8988T (cell line): ENCODE measurements around the gene SPATS2L.

Source experiments
- DNase-seq: peaks from one replicate; pipeline ENCODE4 v3.0.0; 2011

The SPATS2L gene

DNA sequence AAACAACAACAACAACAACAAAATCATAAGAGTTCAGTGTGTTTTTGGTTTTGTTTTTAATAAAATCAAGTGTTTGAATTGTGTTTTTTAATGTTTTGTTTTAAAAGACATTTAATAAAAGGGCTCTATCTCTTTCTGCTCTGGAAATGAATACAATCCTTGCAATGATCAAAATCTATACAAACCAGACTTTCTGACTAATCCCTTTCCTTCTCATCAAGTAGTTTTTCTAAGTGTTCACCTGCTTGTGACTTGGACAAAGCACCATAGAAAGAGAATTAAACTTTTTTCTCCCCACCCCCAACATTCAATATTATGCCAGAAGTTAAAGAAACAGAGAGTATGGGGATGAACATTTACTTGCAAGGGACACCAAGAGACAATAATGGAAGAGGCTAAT, 142.0 kb downstream of the SPATS2L start:
- no peak for DNase-seq

- DNase-seq: no peak
These were observed 142.7 kb downstream of the SPATS2L start for GRCh38 chr2:200449149-200449548.

DNA sequence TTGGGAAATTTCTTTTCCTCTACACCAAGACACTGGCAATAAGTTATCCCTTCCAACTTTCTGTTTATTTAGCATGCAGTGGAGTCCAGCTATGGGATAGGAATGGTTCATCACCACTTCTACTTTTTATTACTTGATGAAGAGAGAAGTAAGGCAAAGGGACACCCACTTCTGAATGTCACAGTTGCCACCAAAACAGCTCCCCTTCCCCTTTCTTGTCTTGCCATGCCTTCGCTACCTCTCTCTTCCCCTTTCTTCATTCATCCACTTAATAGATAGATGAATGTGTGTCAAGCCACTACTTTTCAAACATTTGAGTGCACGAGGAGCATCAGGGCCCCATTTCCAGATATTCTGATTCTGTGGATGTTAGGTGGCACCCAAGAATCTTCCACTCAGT, 143.8 kb downstream of the SPATS2L start:
- DNase-seq: no peak

DNA sequence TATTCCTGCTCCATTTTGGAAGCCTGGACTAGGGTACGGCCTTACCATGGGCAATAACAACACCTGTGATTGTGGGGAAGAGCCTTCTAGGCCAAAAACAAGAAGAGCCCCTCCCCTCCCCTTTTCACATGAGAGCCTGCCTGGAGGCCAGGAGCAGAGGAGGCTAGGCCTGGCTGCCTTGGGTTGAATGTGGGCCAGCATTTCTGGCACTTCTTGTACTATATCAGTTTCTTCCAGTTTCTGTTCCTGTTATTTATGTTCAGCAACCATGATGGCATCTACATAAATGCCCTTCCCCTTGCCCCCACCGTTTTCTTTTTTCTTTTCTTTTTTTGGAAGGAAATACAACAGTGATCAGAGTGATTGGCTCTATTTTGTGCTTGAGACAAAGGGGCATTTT, 145.0 kb downstream of the SPATS2L start:
- DNase-seq: no peak

- no peak for DNase-seq
These were observed 145.9 kb downstream of the SPATS2L start for GRCh38 chr2:200452377-200452776.

- no peak for DNase-seq
These were observed 146.8 kb downstream of the SPATS2L start for GRCh38 chr2:200453142-200453852.

- no peak for DNase-seq
These were observed 147.5 kb downstream of the SPATS2L start for GRCh38 chr2:200453853-200454534.

- DNase-seq: no peak
These were observed 148.7 kb downstream of the SPATS2L start for GRCh38 chr2:200454927-200455801.

DNA sequence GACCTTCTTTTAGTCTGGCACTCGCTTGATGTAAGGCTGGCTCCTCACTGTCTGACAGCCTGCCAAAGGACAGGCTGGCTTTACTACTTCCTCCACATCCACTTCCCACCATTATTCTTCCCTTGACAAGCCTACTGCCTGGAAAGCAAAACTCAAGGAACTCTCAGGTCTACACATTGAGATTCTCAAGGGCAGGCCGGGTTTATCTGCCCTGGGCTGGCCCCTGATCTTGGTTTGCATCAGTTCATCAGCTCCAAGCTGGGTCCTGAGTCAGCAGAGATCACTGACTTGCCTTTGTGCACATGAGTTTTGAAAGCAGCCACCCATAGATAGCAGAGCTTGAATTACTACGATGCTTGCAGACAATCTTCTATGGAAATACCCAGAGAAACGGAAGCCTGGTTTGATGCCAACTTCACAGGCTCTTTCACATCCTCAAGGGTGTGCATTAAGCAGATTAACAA, 149.5 kb downstream of the SPATS2L start:
- no peak for DNase-seq

DNA sequence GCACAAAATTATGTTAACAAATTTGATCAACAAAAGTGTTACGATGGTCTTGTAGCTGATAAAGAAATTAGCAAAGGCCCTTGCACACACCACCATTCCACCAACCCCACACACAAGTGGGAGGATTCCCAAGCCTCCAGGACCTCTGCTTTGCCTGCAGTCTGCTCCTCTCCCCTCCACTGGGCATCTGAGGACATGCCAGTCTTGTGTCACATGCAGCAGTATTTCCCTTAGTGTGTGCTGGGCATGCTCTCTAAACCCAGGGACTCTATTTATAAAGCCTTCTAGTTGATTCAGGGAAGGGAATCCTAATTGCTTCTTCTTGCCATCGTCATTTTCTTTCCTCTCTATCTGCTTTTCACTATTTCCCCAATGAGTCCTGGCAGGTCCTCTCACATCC, 150.1 kb downstream of the SPATS2L start:
- no peak for DNase-seq

- no peak for DNase-seq
These were observed 152.6 kb downstream of the SPATS2L start for GRCh38 chr2:200459101-200459500.

DNA sequence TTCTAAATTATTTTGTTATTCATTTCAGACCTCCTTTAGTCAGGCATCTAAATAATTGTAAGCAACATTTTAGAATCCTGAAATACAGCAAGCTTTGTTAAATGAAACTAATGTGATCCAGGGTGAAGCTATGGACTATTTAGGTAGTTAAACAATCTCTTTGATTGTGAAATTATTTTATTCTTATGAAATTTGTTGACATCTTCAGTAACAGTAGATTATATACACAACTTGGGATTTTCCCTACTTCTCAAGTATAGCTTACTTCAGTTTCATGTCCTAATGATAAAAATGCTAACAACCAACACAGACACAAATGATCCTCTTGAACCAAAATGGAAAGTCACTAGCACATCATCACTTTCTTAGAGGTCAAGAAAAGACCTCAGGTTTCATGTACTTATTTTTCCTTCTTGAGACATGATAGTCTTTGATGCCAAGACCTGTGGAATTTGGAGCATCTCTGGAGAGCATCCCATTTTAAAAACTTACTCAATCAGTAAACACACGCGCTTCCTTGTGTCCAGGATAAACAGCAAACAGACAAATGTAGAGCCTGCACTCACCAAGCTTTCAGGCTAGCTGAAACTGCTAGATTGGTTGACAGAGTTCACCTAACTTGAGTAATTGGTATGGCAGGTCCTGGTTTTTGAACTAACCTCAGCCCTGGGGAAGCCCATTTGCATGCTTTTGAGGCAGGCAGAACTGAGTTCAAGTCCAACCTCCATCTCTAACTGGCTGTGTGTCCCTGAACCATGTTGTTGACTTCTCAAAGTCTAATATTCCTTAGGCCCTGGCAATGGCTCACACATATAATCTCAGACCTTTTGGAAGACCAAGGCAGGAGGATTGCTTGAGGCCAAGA, 155.6 kb downstream of the SPATS2L start:
- DNase-seq: no peak

- DNase-seq: no peak
These were observed 157.0 kb downstream of the SPATS2L start for GRCh38 chr2:200463452-200463851.

DNA sequence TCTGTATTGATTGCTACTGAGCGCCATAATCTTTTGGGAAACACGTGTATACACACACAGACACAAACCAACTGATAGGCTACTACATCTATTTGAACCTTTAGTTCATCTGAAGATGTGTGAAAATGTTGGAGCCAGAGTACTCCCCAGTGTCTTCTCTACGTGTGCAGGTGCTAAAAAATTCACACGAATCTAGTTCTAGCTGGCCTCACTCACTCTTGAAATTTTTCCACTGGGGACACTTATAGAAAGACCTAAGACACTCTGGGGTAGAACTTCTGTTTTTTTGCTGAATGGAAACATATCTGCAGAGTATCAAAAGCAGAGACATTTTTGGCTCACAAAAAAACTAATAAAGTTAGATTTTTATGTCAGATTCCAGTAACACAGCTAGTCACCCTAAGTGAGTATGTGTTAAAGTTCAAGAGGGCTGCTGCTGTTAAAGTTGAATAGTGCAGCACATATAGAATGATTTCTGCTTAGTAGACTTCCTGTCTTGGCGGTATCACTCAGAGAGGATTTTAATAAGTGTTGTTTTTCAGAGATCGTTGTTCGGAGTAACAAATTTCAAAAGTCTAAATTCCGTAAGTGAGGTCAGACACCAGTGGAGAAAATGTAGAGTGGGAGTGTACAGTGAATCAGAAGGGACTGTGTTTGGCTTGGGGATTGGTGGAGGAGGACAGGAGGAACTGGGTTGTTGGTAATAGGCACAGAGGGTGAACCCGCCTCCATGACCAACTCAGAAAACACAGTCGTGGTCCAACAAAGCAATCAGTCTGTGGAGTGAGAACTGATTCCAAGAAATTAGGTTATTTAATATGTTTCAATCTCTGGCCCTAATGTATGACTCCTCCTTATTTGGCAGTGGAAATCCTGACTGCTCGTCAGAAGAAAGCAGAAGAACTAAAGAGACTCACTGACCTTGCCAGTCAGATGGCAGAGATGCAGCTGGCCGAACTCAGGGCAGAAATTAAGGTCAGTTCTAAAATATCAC, 160.2 kb downstream of the SPATS2L start:
- DNase-seq: no peak

DNA sequence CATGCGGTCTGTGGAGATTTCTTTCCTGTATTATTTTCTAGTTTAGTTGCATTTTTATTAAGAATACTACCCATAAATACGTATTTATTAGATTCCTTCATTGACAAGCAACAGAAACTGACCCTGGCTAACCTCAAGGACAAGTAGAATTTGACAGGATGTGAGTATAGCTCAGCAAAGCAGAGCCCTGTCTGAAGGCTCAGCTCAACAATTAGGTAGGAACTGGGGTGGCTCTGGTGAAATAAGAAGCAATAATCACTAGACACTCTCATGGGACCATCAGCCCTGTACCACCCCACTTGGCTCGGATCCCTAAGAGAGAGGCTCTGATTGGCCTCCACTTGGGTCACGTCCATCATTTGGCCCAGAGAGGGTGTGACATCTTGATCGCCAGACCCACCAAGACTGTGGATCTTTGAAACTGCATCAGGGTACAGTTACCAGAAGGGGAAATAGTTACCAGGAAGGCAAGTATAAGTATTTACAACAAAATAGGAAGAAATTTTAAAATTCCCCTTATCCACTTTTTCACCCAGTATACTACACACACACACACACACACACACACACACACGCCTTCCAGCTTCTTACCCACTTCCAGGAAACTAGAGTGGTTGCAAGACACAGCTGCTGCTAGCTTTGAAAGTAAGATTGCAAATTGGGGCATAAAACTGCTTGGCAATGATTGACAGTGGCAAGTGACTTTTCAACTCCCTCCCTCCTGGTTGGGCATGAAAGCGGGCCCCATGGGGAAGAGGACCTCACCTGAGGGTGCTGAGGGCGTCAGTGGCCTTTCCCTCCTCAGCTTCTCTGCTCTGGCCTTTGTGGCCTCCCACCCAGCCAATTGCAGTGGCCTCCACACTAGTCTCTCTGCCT, 161.6 kb downstream of the SPATS2L start:
- no peak for DNase-seq

GRCh38 chr2:200469708-200470211, 163.3 kb downstream of the SPATS2L start:
- no peak for DNase-seq

GRCh38 chr2:200470230-200470629, 163.7 kb downstream of the SPATS2L start:
- DNase-seq: no peak

GRCh38 chr2:200471324-200471848, 164.9 kb downstream of the SPATS2L start:
- peak; percentile 28 for DNase-seq

GRCh38 chr2:200471928-200472645, 165.6 kb downstream of the SPATS2L start:
- no peak for DNase-seq
